Daoy (cell line): ENCODE measurements around the gene SPOP. TPM values are rescaled to one million over a fixed set of nuclear protein-coding genes. Genes with fewer than 3 reads are reported as not detected.
"Not testable (repeated sequence)": the region's sequence is repeated elsewhere in the genome, so short reads cannot be mapped to it uniquely, and the experiment has no call there.

Source experiments
- DNase-seq: peaks from one replicate; pipeline ENCODE4 v3.0.0-alpha.2; 2015; ENCODE audit warnings: low read depth
- total RNA-seq: library from RNA; depleted of rRNA; stranded (reverse); fragments of >200 nt; shearing (Covaris generic); gene quantifications from 2 replicates; pipeline ENCODE4 v1.2.3, GENCODE V29; 2014

SPOP gene
- total RNA-seq, 1 experiment from 2014 or later: 32.9 TPM

DNA sequence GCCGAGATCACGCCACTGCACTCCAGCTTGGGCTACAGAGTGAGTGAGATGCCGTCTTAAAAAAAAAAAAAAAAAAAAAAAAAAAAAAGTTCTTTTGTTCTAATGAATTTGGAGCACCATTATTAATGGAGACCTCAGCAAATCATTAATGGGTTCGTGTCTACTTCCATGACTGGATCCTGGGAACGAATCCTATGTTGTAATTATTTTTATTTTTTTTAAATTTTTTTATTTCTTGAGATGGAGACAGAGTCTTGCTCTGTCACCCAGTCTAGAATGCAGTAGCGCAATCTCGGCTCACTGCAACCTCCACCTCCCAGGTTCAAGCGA lies 30.7 kb downstream of the SPOP start:
- DNase-seq: no peak

DNA sequence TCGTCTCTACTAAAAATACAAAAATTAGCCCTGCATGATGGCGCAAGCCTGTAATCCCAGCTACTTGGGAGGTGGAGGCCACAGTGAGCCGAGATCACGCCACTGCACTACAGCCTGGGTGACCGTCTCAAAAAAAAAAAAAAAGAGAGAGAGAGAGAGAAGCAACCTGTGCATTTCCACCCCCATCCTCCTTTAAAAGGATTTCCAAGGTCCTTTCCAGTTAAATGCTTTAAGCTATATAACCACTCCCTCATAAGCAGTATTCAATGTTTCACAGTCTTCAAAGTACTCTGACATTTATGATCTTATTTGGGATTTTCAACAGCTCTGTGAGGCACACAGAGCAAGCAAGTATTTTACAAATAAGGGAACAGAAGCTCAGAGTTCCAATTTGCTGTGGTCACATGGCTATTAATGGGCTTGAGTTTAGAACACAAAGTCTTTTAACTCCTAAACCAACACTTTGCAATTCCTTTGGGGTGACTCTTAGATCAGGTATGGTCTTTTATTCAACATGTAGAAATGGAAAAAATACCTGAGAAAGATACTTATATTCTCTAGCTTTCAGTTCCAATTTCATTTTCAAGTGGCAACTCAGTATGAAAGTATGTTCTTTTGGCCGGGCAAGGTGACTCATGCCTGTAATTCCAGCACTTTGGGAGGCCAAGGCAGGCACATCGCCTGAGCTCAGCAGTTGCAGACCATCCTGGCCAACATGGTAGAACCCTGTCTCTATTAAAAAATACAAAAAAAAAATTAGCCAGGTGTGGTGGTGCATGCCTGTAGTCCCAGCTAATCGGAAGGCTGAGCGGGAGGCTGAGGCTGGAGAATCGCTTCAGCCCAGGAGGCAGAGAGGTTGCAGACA lies 31.3 kb downstream of the SPOP start:
- DNase-seq: peak; percentile 85

DNA sequence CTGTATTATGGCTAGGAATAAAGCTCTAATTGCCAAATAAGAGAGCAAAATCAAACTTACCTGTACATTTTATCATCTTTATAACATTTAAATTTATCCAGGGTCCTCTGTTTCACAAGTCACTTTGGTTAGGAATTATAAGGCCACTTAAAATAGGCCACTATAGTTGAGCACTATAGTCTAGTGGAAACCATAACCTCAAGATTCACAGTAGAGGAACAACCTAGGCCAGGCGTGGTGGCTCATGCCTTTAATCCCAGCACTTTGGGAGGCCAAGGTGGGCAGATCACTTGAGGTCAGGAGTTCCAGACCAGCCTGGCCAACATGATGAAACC lies 31.9 kb downstream of the SPOP start:
- DNase-seq: not testable (repeated sequence)

DNA sequence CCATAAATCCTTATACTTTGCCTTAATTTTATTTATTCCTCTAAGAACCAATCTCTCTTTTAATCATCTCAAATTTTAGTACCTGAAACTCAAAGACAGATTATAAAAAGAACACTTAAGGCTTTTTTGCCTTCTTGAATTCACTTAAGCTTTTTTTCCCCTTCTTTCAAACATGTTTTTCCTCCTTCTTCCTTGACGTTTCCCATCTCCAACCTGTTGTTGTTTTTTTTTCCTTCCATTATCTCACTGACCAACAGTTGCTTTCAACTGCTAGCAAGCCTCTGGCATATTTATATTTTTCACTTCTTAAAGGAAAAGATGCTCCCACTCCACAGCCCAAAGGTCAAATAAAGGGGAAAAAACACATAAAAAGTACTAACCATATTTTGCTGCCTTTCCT lies 32.2 kb downstream of the SPOP start:
- no peak for DNase-seq

DNA sequence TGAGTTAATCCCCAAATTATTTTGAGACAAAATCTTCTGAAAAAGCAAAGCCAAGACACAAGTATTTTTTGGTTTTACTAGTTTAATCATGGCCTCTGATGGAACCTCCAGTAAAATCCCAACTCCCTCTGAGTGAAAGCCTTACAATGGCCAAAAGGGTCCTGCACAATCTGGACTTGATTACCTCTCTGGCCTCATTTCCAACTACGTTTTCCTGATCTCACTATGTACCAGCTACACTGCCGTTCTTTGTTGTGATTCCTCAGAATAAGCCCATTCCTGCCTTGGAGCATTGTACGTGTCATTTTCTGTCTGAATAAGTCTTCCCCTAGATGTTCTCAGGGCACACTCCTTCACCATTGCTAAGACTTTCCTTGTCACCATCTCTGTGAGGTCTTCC lies 37.3 kb downstream of the SPOP start:
- no peak for DNase-seq

DNA sequence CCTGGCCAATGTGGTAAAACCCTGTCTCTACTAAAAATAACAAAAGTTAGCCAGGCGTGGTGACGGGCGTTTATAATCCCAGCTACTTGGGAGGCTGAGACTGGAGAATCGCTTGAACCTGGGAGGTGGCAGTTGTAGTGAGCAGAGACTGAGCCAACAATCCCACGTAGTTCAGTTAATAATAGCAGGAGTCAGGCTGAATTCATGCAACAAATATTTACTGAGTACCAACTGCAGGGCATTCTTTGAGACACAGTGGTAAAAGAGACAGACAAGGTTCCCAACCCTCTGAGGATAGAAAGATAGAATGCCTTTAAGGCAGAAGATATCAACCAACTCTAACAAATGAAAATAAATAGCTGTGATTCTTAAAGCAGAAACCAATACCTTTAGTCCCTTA lies 39.1 kb downstream of the SPOP start:
- no peak for DNase-seq

DNA sequence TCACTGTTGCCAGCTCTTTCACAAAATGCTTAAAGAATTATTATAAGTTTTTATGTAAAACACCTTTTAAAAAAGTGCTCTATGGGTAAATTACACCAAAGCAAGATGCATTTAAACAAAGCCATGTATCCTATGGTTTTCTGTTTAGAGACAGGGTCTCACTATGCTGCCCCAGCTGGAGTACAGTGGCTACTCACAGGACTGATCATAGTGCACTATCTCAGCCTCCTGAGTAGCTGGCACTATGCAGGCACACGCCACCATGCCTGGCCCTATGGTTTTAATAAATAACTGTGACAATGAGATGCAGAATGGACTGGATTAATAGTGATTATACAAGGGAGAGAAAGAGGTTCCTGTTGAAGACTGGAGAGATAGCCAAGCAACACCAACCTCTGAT lies 40.2 kb downstream of the SPOP start:
- DNase-seq: no peak

DNA sequence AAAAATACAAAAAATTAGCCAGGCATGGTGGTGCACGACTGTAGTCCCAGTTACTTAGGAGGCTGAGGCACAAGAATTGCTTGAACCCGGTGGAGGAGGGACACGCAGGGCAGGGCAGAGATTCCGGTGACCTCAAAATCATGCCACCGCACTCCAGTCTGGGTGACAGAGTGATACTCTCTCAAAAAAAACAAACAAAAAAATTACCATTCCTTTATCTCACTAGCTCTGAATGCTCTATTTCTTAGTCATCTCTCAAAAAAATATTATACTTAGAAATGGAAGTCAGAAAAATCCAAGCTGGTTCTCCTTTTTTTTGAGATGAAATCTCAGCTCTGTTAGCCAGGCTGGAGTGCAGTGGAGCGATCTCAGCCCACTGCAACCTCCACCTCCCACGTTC lies 40.8 kb downstream of the SPOP start:
- DNase-seq: peak; percentile 51

DNA sequence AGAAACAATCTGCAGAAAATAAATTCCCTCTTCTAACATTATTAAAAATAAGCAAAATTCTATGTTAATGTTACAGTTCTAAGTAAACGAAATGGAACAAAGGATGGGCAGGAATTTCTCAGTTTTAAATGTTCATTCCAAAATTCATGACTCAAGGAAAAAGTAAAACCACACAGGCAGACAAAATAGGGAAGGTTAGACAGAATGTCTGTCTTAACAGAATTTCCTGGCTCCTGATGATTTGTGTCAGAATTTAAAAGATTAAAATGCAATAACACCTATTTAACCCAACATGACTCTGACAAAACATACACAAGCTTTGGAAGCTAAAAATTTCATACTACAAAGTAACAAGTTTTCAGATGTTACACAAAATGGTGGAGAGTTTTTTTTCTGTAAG lies 42.8 kb downstream of the SPOP start:
- no peak for DNase-seq

DNA sequence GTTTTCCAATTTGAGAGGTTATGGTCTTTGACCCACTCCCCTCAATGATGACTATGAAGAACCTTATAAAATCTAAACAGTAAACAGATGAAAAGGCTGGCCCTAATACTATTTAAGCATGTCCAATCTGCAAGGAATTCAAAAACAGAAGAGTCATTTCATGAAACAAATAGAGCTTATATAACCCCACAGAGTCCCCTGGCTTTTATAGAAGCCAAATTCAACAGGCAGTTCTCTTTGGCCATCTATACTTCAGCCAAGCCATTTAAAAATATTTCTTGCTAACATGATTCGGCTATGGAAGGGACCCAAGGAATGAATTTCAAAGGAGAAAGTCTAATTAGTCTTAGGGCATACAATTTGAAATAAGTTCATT lies 43.4 kb downstream of the SPOP start:
- DNase-seq: no peak

DNA sequence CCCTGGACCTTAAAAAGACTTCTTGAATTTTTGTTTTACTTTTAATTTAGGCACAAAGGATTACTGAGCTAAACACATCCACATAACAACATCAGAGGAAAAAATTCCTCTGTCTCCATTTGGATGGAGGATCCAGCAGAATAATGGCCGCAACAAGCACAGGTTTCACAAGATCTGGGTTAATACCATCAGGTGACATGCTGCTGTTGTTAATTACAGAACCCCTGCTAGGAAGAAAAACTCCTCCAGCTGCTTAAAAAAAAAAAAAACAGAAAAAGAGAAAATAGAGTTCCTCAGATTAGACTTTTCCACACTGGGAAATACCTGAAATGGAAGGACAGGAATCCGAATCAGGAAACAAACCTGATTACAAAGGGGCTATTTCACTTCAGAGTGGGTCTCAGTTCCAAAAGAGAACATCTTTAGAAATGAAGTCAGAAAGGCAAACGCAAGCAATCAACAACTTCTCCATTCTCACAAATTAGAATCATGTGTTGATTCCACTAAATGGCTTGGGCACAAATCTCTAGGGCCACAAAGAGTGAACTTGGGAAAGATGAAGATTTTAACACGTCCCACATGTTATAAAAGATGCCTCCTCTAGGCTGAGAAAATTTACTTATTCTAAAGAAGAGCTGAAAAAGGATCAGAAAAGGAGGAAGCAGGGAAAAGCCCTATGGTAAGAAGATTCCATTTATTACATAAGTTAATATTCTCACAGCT lies 44.0 kb downstream of the SPOP start:
- no peak for DNase-seq

DNA sequence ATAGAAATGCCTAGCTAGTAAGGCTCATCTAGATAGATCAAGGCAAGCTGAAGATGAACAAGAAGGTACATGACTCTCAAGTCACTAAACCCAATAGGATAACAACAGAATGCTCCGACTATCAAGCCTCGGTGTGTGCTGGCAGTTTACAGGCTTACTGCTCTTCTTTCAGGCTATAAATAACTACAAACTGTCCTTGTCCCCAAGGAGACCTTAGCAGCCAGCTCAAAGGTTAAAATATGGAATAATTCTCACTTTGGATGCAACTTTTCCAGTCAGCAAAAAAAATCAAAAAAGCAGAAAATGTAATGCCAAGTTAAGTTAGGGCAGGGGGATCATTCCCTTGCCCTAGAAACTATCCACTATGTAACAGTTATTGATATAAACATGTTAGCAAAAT lies 44.6 kb downstream of the SPOP start:
- no peak for DNase-seq

DNA sequence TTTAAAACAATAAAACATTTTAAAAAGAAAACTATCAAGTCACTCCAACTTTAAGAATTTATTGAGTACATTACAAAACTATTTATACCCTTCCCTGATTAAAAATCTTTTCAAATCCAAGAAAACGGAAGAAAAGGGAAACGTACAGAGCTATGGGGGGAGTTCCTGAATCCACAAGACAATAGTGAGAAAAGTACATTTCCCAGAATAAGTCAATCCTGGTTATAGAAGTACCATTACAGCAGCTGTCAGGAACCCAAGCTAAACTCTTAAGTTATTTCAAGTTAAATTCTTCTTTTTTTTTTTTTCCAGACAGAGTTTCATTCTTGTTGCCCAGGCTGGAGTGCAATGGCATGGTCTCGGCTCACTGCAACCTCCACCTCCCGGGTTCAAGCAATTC lies 45.7 kb downstream of the SPOP start:
- DNase-seq: no peak

DNA sequence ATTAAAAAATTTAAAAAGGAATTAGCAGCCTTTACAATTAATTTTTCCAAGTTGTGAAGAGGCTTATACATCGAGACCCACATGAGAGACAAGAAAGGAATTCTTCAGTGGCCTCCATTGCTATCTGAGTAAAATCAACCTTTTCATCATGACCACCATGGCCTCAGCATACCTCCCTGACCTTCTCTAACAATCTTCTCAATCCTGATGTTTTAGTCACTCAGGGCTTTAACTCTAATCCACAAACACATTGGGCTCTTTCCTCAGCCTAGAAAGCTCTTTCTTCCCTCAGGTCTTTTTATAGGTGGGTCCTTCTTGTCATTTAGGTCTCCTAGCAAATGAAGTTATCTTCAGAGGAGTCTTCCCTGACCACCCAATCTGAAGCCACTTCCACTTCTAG lies 46.4 kb downstream of the SPOP start:
- DNase-seq: no peak

DNA sequence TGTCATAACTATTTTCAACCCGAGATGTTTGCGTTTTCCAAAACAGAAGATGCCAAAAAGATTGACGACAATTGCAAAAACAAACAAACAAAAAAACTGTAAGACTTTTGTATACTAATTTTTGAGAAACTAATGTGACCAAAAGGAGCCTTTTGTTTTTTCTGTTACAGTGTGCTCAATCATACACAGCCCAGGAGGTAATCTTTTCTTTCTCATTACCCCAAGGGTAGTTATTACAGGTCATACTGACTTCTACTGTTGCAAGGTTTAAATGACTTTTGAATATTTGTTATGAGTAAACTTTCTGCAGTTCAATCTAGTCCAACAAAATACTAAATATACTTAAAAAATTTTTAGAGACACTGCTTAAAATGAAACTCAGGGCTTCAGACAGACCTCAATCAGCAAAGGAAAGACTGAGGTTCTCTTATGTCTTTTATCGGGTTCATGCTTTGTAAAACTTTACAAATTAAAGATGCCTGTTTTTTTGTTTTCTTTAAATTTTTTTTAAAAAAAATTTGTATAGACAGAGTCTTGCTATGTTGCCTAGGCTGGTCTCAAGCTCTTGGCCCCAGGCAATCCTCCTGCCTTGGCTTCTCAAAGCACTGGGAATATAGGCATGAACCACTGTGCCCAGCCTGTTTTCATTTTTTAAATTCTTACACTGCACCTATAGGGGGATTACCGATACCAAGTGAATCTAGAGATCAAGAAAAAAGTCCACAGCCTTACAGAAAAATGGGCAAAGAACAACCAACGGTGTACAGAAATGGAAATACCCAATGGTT lies 47.6 kb downstream of the SPOP start:
- no peak for DNase-seq

DNA sequence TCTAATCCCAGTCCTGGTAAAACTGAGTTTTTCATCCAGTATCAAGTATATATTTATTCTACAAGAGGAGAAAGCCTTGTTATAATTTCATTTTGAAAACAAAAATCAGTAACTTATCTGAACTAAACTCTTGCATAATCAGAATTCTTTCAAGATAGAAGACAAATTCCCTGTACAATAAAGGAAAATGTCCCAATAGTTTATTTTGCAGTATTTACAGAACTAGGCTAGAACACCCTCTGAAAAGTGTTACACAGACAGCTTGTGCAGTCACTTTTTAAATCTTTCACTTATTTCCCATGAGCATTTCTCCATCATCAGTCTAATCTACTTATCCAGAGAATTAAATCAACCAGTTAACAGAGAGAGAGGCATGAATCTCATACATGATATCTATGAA lies 48.5 kb downstream of the SPOP start:
- DNase-seq: no peak

DNA sequence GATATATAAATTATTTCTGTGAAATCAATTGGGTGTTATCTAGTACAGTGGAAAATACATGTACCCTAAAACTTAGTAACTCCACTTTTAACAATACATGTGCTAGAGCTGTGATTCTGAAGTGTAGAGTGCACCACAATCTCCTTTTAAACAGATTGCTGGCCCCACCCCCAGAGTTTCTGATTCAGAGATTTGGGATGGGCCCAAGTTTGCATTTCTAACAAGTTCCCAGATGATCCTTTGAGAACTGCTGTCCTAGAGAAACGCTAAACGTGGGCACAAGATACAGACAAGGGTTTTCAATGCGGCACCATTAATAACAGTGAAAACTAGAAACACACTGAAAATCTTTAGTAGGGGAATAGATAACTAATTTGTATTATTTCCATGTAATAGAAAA lies 53.0 kb downstream of the SPOP start:
- DNase-seq: no peak

DNA sequence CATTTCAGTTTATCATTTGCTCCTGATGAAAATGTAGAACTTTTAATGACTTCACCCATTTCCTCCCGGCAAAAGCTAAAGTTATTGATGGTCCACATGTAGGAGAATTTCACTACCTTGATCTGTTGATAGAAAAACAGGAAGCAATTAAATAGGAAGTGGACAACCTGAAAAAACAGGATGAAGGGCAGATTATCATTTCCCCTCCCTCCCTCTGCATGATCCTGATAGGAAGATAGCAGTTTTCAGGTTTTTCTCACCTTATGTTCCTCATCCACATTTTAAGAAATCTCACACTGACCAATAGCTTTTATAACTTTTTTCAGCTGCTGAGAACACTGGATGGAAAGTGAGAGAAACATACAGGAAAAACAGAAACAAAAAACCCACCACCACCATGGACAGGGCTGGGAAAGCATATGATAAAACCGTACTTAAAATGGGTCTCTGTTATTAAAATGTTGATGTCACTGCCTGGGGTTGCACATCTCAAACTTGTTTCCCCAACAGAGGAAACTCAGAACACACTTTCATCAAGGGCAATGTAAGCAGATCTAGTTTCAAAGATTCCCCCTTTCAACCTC lies 55.9 kb downstream of the SPOP start:
- no peak for DNase-seq

DNA sequence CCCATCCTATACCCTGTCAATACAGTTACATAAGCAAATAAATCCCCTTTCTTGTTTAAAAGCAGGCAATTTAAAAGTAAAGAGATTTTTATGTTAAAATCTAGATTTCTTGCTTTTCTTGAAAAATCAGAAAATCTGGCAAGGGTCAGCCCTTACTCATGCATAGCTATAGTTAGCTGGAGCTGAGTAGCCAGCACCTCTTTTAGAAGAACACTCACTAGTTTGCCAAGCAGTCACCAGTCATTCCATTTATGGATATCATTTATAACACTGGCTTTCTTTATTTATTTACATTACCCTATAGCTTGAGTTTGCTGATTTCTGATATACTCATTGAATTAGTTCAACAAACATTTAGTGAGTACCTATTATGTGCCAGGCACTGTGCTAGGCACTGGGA lies 56.5 kb downstream of the SPOP start:
- DNase-seq: no peak

DNA sequence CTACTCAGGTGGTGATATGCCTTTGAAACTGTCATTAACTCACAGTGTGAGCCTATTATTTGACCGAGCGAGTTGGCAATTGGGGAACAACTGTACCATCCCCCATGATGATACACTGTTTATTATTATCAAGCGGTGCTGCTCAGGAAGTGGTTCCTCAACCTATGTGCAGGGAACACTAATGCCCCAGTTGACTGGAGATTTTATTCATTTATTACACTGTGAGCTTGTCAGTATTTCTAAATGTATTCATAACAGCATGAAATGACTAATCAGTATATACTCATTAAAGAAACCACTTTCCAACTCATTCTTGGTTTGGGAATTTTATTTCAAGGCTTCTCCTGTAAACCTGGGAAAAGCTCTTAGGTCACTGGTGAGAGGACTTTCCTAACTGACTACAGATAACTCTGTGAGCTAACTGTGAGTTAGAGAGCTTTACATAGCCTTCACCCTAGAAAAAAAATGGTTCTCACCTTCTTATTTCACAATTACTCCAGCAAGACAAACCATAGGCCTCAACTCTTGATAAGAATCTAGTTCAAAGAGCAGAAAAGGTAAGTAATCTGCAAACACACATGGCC lies 59.8 kb downstream of the SPOP start:
- peak; percentile 9 for DNase-seq

DNA sequence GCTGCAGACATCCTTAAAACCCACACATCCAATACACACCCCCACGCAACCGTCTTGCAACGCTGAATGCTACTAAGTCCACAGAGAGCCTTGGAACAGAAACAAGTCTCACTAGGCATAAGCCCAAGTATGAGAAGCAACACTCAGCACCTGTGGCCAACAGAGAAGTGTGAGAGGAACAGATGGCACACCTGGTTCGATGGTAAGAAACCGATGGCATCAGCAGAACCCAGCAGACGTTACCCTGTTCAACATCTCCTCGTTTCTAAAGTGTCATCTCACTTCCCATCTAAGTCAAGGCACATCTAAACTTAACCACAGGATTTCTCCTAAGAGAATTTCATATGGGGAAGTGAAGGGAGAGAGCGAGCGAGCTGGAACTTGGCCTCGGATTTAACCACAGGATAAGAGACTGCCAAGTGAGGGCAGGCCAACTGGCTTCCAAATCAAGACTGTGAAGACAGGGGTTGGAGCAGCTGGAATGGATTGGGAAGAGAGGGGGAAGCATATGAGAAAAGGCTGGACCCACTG lies 61.2 kb downstream of the SPOP start:
- DNase-seq: no peak

DNA sequence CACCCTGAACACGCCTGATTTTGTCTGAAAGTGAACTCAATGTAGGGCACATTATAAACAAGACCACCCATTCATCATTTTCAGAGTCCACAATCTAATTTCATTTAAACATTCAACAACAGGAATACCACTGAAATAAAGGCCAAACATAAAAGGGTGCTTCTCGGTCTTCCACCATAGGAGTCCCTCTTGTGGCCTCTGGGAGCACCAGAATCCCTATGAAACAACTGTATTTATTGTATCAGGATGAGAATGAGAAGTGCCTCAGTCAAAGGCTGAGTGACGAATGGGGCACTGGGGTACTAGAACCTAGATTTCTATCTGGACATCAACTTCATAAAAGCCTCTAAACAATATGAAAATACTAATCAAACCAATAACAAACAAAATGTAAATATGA lies 61.8 kb downstream of the SPOP start:
- no peak for DNase-seq
